PC-9 (cell line): ENCODE results near the gene SLC5A1. TPM values are rescaled to one million over a fixed set of nuclear protein-coding genes. Genes with fewer than 3 reads are reported as not detected.

ENCODE experiments used
- BruUV-seq: library from RNA; stranded (reverse); fragments of 400-500 nt; replicated peaks from 2 replicates; lab custom pipeline; 2021; lab: Mats Ljungman, UMichigan
- CTCF ChIA-PET: fragments of 300-600 bp; sonication (Branson Sonifier 250); formaldehyde crosslinking; loops from one replicate; lab custom pipeline; 2022; ENCODE audit warnings: antibody characterized with exemption; lab: Charles Lee
- POLR2A ChIA-PET: fragments of 300-600 bp; sonication (Branson Sonifier 250); formaldehyde crosslinking; loops from one replicate; lab custom pipeline; 2022; ENCODE audit warnings: antibody characterized with exemption; ENCODE audit not compliant: unreplicated experiment; lab: Charles Lee
- DNase-seq, 2 experiments: peaks; one replicate each; pipeline versions ENCODE4 v3.0.0 to v3.0.0-alpha.2; 2015 to 2022; ENCODE audit warnings: mixed read lengths in 1 of 2
- H2AFZ ChIP-seq: fragments of 200-600 bp; sonication (generic); 2 replicates; pipeline ENCODE4 v1.8.1; 2017; ENCODE audit warnings: antibody characterized with exemption
- H3F3A ChIP-seq: fragments of 200-600 bp; sonication (generic); 2 replicates; pipeline ENCODE4 v1.8.1; 2017; ENCODE audit warnings: antibody characterized with exemption, mild to moderate bottlenecking, low read depth; ENCODE audit not compliant: insufficient read depth
- H3K27ac ChIP-seq: fragments of 200-600 bp; sonication (generic); 2 replicates; pipeline ENCODE4 v1.6.1; 2016; ENCODE audit warnings: mixed run types
- H3K27me3 ChIP-seq: fragments of 200-600 bp; sonication (generic); 2 replicates; pipeline ENCODE4 v1.6.1; 2016; ENCODE audit warnings: low read depth, mixed run types; ENCODE audit not compliant: insufficient read depth
- H3K36me3 ChIP-seq: fragments of 200-600 bp; sonication (generic); 2 replicates; pipeline ENCODE4 v1.6.1; 2016; ENCODE audit warnings: low read depth, mixed run types
- H3K4me1 ChIP-seq: fragments of 200-600 bp; sonication (generic); replicated peaks from 2 replicates; pipeline ENCODE4 v1.6.1; 2016; ENCODE audit warnings: mixed run types; ENCODE audit not compliant: insufficient read depth
- H3K4me2 ChIP-seq: fragments of 200-600 bp; sonication (generic); 2 replicates; pipeline ENCODE4 v1.6.1; 2017; ENCODE audit warnings: mixed run types
- H3K4me3 ChIP-seq: fragments of 200-600 bp; sonication (generic); 2 replicates; pipeline ENCODE4 v1.6.1; 2016; ENCODE audit warnings: mixed run types
- H3K79me2 ChIP-seq: fragments of 200-600 bp; sonication (generic); 2 replicates; pipeline ENCODE4 v1.6.1; 2017; ENCODE audit warnings: low read depth, mixed run types
- H3K9me2 ChIP-seq: fragments of 200-600 bp; sonication (generic); 2 replicates; pipeline ENCODE4 v1.8.1; 2017; ENCODE audit warnings: mild to moderate bottlenecking; ENCODE audit not compliant: insufficient read depth
- H3K9me3 ChIP-seq: fragments of 200-600 bp; sonication (generic); 2 replicates; pipeline ENCODE4 v1.8.1; 2016; ENCODE audit warnings: low read depth; ENCODE audit not compliant: insufficient read depth
- H4K20me1 ChIP-seq: fragments of 200-600 bp; sonication (generic); 2 replicates; pipeline ENCODE4 v1.8.1; 2017; ENCODE audit not compliant: insufficient read depth
- EZH2 ChIP-seq: fragments of 200-600 bp; sonication (generic); IDR thresholded peaks from 2 replicates; pipeline ENCODE4 v1.8.0; 2017; ENCODE audit warnings: antibody characterized with exemption, low read depth
- intact Hi-C: fragments of 100-400 bp; cut with micrococcal nuclease; formaldehyde crosslinking; loops from one replicate; pipeline ENCODE4 v1.10.0; 2022; ENCODE audit not compliant: unreplicated experiment
- total RNA-seq: library from RNA; stranded (reverse); gene quantifications from 2 replicates; pipeline ENCODE4 v1.2.3, GENCODE V29; 2021
- TF ChIP-seq, protein P1 (sequence below): fragments of 200-600 bp; sonication (generic); conservative IDR thresholded peaks from 2 replicates; pipeline ENCODE4 v1.6.1; 2017; ENCODE audit warnings: mixed run types, antibody characterized with exemption, mild to moderate bottlenecking, moderate library complexity

Gene SLC5A1
- total RNA-seq, 1 experiment from 2014 or later: not detected

DNA sequence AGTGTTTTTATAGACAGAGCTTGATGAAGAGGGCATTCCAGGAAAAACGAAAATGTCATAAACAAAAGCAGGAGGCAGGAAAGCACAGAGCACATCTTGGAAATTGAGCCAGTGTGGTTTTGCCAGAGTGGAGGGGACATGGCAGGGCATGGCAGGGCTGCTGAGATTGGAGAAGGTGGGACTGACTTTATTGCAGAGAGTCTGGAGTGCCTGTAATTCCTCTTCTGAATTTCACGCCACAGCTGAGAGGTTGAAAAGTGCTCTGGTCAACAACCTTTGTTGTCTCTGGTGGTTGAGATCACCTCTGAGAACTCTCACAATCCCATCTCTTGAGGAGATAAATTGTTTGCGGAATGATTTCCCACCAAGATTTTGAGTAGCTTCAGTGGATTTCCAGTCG is 16.4 kb downstream of the SLC5A1 start:
- no peak for DNase-seq
- Histone ChIP-seq H3F3A (no peaks in the 10 kb centered on the region), H3K9me2 (no peaks in the 10 kb centered on the region), H2AFZ (no peak overlapping the region), H3K9me3 (no peaks in the 10 kb centered on the region), H3K4me2 (no peak overlapping the region), H3K36me3 (no peaks in the 10 kb centered on the region), H3K4me3 (no peak overlapping the region), H3K4me1 (no peaks in the 10 kb centered on the region), H3K79me2 (no peaks in the 10 kb centered on the region), H3K27me3 (peaks cover 17% of the 10 kb centered on the region), H4K20me1 (no peaks in the 10 kb centered on the region), H3K27ac (no peak overlapping the region)
- TF ChIP-seq, protein P1, sequence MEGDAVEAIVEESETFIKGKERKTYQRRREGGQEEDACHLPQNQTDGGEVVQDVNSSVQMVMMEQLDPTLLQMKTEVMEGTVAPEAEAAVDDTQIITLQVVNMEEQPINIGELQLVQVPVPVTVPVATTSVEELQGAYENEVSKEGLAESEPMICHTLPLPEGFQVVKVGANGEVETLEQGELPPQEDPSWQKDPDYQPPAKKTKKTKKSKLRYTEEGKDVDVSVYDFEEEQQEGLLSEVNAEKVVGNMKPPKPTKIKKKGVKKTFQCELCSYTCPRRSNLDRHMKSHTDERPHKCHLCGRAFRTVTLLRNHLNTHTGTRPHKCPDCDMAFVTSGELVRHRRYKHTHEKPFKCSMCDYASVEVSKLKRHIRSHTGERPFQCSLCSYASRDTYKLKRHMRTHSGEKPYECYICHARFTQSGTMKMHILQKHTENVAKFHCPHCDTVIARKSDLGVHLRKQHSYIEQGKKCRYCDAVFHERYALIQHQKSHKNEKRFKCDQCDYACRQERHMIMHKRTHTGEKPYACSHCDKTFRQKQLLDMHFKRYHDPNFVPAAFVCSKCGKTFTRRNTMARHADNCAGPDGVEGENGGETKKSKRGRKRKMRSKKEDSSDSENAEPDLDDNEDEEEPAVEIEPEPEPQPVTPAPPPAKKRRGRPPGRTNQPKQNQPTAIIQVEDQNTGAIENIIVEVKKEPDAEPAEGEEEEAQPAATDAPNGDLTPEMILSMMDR: no peak
- TF ChIP-seq EZH2: no peak
- CTCF ChIA-PET: no interaction called here
- intact Hi-C loops: no loop called here
- BruUV-seq: no TSS peak
- POLR2A ChIA-PET: no interaction called here

DNA sequence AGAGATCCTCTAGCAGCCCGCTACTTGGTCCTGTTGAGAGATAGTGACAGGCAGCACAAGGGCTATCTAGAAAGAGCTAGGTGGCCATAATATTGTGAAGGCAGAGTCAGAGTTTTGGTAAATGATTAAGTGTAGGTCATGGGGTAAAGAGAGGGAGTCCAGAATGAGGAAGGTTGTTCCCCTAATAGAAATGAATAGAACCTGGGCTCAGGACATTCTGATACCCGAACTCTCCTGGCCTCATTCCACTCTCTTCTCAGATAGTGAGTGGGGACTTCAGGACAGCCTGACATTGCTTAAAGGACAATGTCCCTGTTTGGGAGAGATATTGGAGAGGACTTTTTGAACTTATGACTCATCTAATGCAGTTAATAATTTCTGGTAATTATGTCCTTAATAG is 20.6 kb downstream of the SLC5A1 start:
- CTCF ChIA-PET: no interaction called here

DNA sequence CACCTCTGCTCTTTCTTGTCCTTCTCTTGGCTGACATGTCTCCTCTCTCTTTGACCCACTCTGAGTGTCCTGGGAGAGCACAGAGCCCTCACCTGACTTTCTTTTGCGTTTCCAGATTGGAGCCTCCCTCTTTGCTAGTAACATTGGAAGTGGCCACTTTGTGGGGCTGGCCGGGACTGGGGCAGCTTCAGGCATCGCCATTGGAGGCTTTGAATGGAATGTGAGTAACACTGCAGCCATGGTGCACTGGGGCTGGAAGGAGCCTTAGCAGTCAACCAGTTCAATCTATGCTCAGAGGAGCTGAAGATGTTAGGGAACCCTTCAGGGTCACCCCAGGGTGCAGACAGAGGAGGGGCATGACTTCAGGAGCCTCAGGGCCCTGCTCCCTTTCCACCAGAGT is 23.8 kb downstream of the SLC5A1 start:
- intact Hi-C loops: no loop called here
- no peak overlapping the region for H2AFZ ChIP-seq
- H3K9me3 ChIP-seq: no peaks in the 10 kb centered on the region
- no peaks in the 10 kb centered on the region for H3F3A ChIP-seq
- peaks cover 32% of the 10 kb centered on the region for H3K27me3 ChIP-seq
- H3K79me2 ChIP-seq: no peaks in the 10 kb centered on the region
- H3K36me3 ChIP-seq: no peaks in the 10 kb centered on the region
- DNase-seq: no peak
- no peak overlapping the region for H3K4me3 ChIP-seq
- CTCF ChIA-PET: no interaction called here
- no peak overlapping the region for H3K4me2 ChIP-seq
- no peaks in the 10 kb centered on the region for H3K4me1 ChIP-seq
- H3K9me2 ChIP-seq: no peaks in the 10 kb centered on the region; the same call in 1 of the 2 replicates
- POLR2A ChIA-PET: no interaction called here
- TF ChIP-seq, protein P1: no peak
- TF ChIP-seq EZH2: no peak
- BruUV-seq: no TSS peak
- H4K20me1 ChIP-seq: peaks cover 6% of the 10 kb centered on the region; the same call in 1 of the 2 replicates
- no peak overlapping the region for H3K27ac ChIP-seq

More for the DNA sequence above, 20.6 kb downstream of the SLC5A1 start:
- Histone ChIP-seq H3K27me3 (peaks cover 37% of the 10 kb centered on the region), H3K4me1 (no peaks in the 10 kb centered on the region), H4K20me1 (peaks cover 6% of the 10 kb centered on the region; the same call in 1 of the 2 replicates), H3F3A (no peaks in the 10 kb centered on the region), H3K36me3 (no peaks in the 10 kb centered on the region), H3K4me3 (no peak overlapping the region), H3K27ac (no peak overlapping the region), H3K9me2 (no peaks in the 10 kb centered on the region; the same call in 1 of the 2 replicates), H3K79me2 (no peaks in the 10 kb centered on the region), H3K4me2 (no peak overlapping the region), H3K9me3 (no peaks in the 10 kb centered on the region), H2AFZ (no peak overlapping the region)
- POLR2A ChIA-PET: no interaction called here
- no peak for TF ChIP-seq EZH2
- TF ChIP-seq, protein P1: no peak
- DNase-seq: no peak
- intact Hi-C loops: no loop called here
- no TSS peak for BruUV-seq
